PFSK-1 (cell line): ENCODE results near the gene C5orf52.

Source experiments
- POLR2AphosphoS5 ChIP-seq: IDR thresholded peaks from 2 replicates; pipeline ENCODE4 v1.6.1; 2012; ENCODE audit warnings: low read depth, mild to moderate bottlenecking, control low read depth, low read length, moderate library complexity
- REST ChIP-seq, 2 experiments: IDR thresholded peaks; 2 replicates each; pipeline versions ENCODE4 v1.6.1 to v1.8.0; 2011 to 2012; ENCODE audit warnings: low read depth in 2 of 2, low read length in 2 of 2, control low read depth in 1 of 2, inconsistent platforms in 1 of 2, mild to moderate bottlenecking in 1 of 2, moderate library complexity in 1 of 2; ENCODE audit not compliant: insufficient read depth in 1 of 2

GRCh38 chr5:157708866-157709265 lies 37.5 kb downstream of the C5orf52 start:
- TF ChIP-seq POLR2AphosphoS5 (no peak), REST (IDR thresholded peaks at IDR 0.05; ENCODE audit: insufficient read depth in 1 of 2, low read depth in 2 of 2, low read length in 2 of 2) (no peak)
